Astrocyte (in vitro differentiated cells and primary cell): ENCODE data around the gene SHLD2. TPM values are rescaled to one million over a fixed set of nuclear protein-coding genes. Genes with fewer than 3 reads are reported as not detected.

Experiments used
- DNase-seq: peaks from one replicate; pipeline ENCODE4 v3.0.0-alpha.2; 2010; ENCODE audit warnings: low read depth
- FAIRE-seq: peaks from 2 replicates; lab custom pipeline; 2011; peaks lifted over from hg19 to GRCh38; lab: Jason Lieb, UNC
- H2AFZ ChIP-seq: 2 replicates; pipeline ENCODE4 v1.6.0; 2012; ENCODE audit warnings: low read depth, low read length, inconsistent platforms
- H3K27ac ChIP-seq: 2 replicates; pipeline ENCODE4 v1.5.1; 2011; ENCODE audit warnings: low read depth, low read length, inconsistent platforms
- H3K27me3 ChIP-seq: 2 replicates; pipeline ENCODE4 v1.6.0; 2011; ENCODE audit warnings: low read length, inconsistent platforms; ENCODE audit not compliant: insufficient read depth
- H3K36me3 ChIP-seq: 2 replicates; pipeline ENCODE4 v1.5.1; 2011; ENCODE audit warnings: low read length, inconsistent platforms; ENCODE audit not compliant: insufficient read depth
- H3K4me1 ChIP-seq: 2 replicates; pipeline ENCODE4 v1.5.1; 2011; ENCODE audit warnings: low read length, inconsistent platforms; ENCODE audit not compliant: insufficient read depth
- H3K4me2 ChIP-seq: 2 replicates; pipeline ENCODE4 v1.6.0; 2012; ENCODE audit warnings: low read length, inconsistent platforms
- H3K4me3 ChIP-seq: 2 replicates; pipeline ENCODE4 v1.5.1; 2011; ENCODE audit warnings: low read depth, mild to moderate bottlenecking, low read length, inconsistent platforms; ENCODE audit not compliant: insufficient read depth
- H3K79me2 ChIP-seq: 2 replicates; pipeline ENCODE4 v1.6.0; 2012; ENCODE audit warnings: mild to moderate bottlenecking, low read length, inconsistent platforms; ENCODE audit not compliant: insufficient read depth
- H3K9ac ChIP-seq: 2 replicates; pipeline ENCODE4 v1.6.0; 2012; ENCODE audit warnings: mild to moderate bottlenecking, low read length, inconsistent platforms
- H3K9me3 ChIP-seq: 2 replicates; pipeline ENCODE4 v1.5.1; 2012; ENCODE audit warnings: low read depth, mild to moderate bottlenecking, low read length, inconsistent platforms; ENCODE audit not compliant: insufficient read depth
- H4K20me1 ChIP-seq: 2 replicates; pipeline ENCODE4 v1.6.0; 2012; ENCODE audit warnings: low read length, inconsistent platforms; ENCODE audit not compliant: insufficient read depth
- H3K27ac Mint-ChIP-seq: one replicate; pipeline ENCODE4 v1.8.0; 2021; ENCODE audit warnings: mild to moderate bottlenecking, mixed read lengths; ENCODE audit not compliant: unreplicated experiment
- H3K27me3 Mint-ChIP-seq: one replicate; pipeline ENCODE4 v1.8.0; 2021; ENCODE audit warnings: low read depth, mixed read lengths; ENCODE audit not compliant: unreplicated experiment
- H3K36me3 Mint-ChIP-seq: one replicate; pipeline ENCODE4 v1.8.0; 2021; ENCODE audit warnings: low read depth, mixed read lengths; ENCODE audit not compliant: unreplicated experiment
- H3K4me1 Mint-ChIP-seq: one replicate; pipeline ENCODE4 v1.8.0; 2021; ENCODE audit warnings: low read depth, mixed read lengths; ENCODE audit not compliant: unreplicated experiment
- H3K4me3 Mint-ChIP-seq: one replicate; pipeline ENCODE4 v1.8.0; 2021; ENCODE audit warnings: mild to moderate bottlenecking, moderate library complexity, mixed read lengths; ENCODE audit not compliant: unreplicated experiment
- H3K9me3 Mint-ChIP-seq: one replicate; pipeline ENCODE4 v1.8.0; 2021; ENCODE audit warnings: mild to moderate bottlenecking, mixed read lengths; ENCODE audit not compliant: unreplicated experiment
- EZH2 ChIP-seq: IDR thresholded peaks from 2 replicates; pipeline ENCODE4 v1.6.1; 2012; ENCODE audit warnings: mild to moderate bottlenecking, low read length, inconsistent platforms; ENCODE audit not compliant: insufficient read depth
- total RNA-seq: library from RNA; stranded (reverse); gene quantifications from 2 replicates; pipeline ENCODE4 v1.2.1, GENCODE V29; 2021
- TF ChIP-seq, protein P1 (sequence below): IDR thresholded peaks from 2 replicates; pipeline ENCODE4 v1.5.1; 2011; ENCODE audit warnings: low read depth, mild to moderate bottlenecking, inconsistent platforms, low read length, moderate library complexity; ENCODE audit not compliant: insufficient read depth

SHLD2 gene
- total RNA-seq, 1 donor from 2014 or later: 23.2 TPM

DNA sequence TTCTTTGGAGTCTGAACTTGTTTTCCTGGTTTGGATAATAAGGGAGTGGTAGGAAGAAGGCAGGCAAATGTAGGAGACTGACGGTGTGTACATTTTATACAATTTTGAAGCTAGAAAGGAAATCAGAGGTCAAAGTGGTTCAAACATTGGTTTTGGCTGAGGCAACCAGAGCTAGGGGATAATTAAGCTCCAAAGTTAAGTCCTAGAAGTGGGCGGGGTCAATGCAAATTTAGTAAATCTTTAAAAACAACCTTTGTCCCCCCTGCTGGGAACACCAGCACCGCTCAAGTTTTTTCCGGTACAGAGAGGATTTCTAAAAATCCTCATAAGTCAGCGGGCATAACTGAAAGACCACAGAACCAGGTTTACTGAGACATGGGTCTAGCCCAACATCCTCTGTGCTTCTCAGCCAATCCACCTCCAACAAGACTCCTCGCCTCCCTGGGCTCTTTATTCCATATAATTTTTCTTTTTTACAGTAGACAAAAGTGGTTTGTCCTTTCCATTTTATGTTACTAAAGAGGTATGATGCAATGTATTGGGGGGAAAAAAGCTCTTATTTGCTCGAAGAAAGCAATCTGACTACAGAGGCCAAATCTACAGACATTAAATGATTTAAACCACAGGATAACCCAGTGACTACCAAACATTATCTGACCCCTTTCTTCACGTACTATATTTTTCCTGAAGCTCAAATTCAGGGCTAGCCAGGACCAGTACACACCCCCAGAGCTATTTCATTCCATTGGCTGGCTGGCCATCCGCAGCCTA lies 2.0 kb upstream of the SHLD2 start:
- Mint-ChIP-seq H3K4me1 (peaks cover 21% of the 10 kb centered on the region), H3K9me3 (no peaks in the 10 kb centered on the region), H3K27ac (peak overlapping the region; percentile 83), H3K4me3 (peak overlapping the region; percentile 92), H3K36me3 (peaks cover 2% of the 10 kb centered on the region), H3K27me3 (no peaks in the 10 kb centered on the region)
- DNase-seq (peak; percentile 25), FAIRE-seq (no peak)
- Histone ChIP-seq H3K36me3 (peaks cover 2% of the 10 kb centered on the region), H3K79me2 (peaks cover 89% of the 10 kb centered on the region), H3K9ac (peak overlapping the region; percentile 94), H3K9me3 (no peaks in the 10 kb centered on the region), H4K20me1 (peaks cover 44% of the 10 kb centered on the region), H3K27me3 (no peaks in the 10 kb centered on the region), H2AFZ (no peak overlapping the region), H3K27ac (peak overlapping the region; percentile 90), H3K4me3 (peak overlapping the region; percentile 85), H3K4me2 (peak overlapping the region; percentile 94), H3K4me1 (peaks cover 22% of the 10 kb centered on the region)
- TF ChIP-seq EZH2: no peak
- TF ChIP-seq, protein P1, sequence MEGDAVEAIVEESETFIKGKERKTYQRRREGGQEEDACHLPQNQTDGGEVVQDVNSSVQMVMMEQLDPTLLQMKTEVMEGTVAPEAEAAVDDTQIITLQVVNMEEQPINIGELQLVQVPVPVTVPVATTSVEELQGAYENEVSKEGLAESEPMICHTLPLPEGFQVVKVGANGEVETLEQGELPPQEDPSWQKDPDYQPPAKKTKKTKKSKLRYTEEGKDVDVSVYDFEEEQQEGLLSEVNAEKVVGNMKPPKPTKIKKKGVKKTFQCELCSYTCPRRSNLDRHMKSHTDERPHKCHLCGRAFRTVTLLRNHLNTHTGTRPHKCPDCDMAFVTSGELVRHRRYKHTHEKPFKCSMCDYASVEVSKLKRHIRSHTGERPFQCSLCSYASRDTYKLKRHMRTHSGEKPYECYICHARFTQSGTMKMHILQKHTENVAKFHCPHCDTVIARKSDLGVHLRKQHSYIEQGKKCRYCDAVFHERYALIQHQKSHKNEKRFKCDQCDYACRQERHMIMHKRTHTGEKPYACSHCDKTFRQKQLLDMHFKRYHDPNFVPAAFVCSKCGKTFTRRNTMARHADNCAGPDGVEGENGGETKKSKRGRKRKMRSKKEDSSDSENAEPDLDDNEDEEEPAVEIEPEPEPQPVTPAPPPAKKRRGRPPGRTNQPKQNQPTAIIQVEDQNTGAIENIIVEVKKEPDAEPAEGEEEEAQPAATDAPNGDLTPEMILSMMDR: no peak

DNA sequence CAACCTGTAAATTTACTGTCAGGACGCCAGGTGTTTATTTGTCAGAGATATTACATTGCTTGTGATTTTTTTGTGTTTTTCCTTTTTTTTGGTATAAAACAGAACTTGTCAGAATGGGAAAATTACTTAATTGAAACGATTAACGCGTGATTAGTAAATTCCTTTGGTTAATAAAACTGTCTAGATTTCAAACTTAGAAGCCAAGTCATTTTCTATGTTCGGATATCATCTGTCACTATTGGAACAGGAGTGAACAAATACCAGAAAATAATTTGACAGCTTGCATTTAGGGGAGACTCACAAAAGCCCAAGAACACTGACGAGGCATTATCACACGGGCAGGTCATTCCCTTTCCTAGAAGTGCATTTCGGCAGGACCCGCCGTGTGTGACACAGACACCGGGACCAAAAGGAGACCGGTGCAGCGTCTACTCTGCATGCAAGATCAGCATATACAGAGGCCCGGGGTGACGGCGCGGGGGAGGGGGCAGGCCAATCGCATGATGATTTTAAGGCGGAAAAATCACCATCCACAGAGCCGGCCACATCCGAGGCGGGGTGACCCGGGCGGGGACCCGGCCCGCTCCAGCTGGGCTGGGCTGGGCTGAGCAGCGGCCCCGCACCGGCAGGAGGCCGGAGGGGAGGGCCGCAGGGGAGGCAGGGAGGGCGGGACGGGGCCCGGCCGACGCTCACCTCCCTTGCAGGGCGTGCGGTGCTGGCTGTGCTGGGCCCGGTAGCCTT lies 1.2 kb upstream of the SHLD2 start:
- H3K9me3 ChIP-seq: no peaks in the 10 kb centered on the region
- peak overlapping the region; percentile 94 for H3K4me2 ChIP-seq
- peak overlapping the region; percentile 90 for H3K27ac ChIP-seq
- H3K9ac ChIP-seq: peak overlapping the region; percentile 94
- Mint-ChIP-seq H3K27ac (peak overlapping the region; percentile 83), H3K27me3 (no peaks in the 10 kb centered on the region), H3K4me1 (peaks cover 21% of the 10 kb centered on the region), H3K9me3 (no peaks in the 10 kb centered on the region), H3K4me3 (peak overlapping the region; percentile 92), H3K36me3 (peaks cover 3% of the 10 kb centered on the region)
- peaks cover 44% of the 10 kb centered on the region for H4K20me1 ChIP-seq
- H3K4me3 ChIP-seq: peak overlapping the region; percentile 85
- peak overlapping the region; percentile 76 for H2AFZ ChIP-seq
- DNase-seq (peak; percentile 12), FAIRE-seq (no peak)
- peaks cover 1% of the 10 kb centered on the region for H3K36me3 ChIP-seq
- H3K79me2 ChIP-seq: peaks cover 81% of the 10 kb centered on the region
- TF ChIP-seq, protein P1: no peak
- TF ChIP-seq EZH2: no peak
- no peaks in the 10 kb centered on the region for H3K27me3 ChIP-seq
- H3K4me1 ChIP-seq: peaks cover 22% of the 10 kb centered on the region
